ENCODE measurements around the gene MED16.

MED16 gene

GRCh38 chr19:928471-929202 lies 35.6 kb upstream of the MED16 start:
- DNase-seq = no peak

- DNase-seq = no peak
Measured at GRCh38 chr19:927780-928401, 34.9 kb upstream of the MED16 start.

GRCh38 chr19:927351-927779 lies 34.4 kb upstream of the MED16 start:
- DNase-seq = no peak

- peak; percentile 49 for DNase-seq
Measured at GRCh38 chr19:926589-927350, 33.8 kb upstream of the MED16 start.

- no peak for DNase-seq
Measured at GRCh38 chr19:926323-926588, 33.3 kb upstream of the MED16 start.

GRCh38 chr19:925526-926322 lies 32.7 kb upstream of the MED16 start, which contains the start of gene ARID3A:
TSS of gene ARID3A (plus strand) at chr19:926035. CDS start at chr19:929529, 3,494 bp downstream.
- DNase-seq = peak; percentile 59 to 78

- DNase-seq = no peak
Measured at GRCh38 chr19:925087-925525, 32.1 kb upstream of the MED16 start.

GRCh38 chr19:924553-925086 lies 31.6 kb upstream of the MED16 start:
- peak in 1 of 2 donors; percentile 51 for DNase-seq

GRCh38 chr19:920051-920864 lies 27.3 kb upstream of the MED16 start:
- peak; percentile 54 to 62 for DNase-seq

GRCh38 chr19:919199-920050 lies 26.4 kb upstream of the MED16 start:
- peak in 1 of 2 donors; percentile 37 for DNase-seq

GRCh38 chr19:918481-919198 lies 25.7 kb upstream of the MED16 start:
- DNase-seq = peak in 1 of 2 donors; percentile 53

- DNase-seq = no peak
Measured at GRCh38 chr19:918152-918437, 25.1 kb upstream of the MED16 start.

- DNase-seq = peak in 1 of 2 donors; percentile 41
Measured at GRCh38 chr19:917323-918151, 24.6 kb upstream of the MED16 start, which contains the start of gene KISS1R. TSS of gene KISS1R (plus strand) at chr19:917333. CDS start at chr19:917503, 170 bp downstream.

GRCh38 chr19:916645-917322 lies 23.8 kb upstream of the MED16 start:
- DNase-seq = peak in 1 of 2 donors; percentile 41

- DNase-seq = peak; percentile 81 to 84
Measured at GRCh38 chr19:913080-913748, 20.2 kb upstream of the MED16 start, which contains the start of gene R3HDM4. TSS of gene R3HDM4 (minus strand) at chr19:913219. CDS start at chr19:913157, 62 bp downstream.

GRCh38 chr19:912181-913079 lies 19.4 kb upstream of the MED16 start:
- DNase-seq = no peak

All from stimulated activated CD4-positive, alpha-beta T cell treated with anti-CD3 and anti-CD28 coated beads, Interleukin-2, amount 100 ng/mL, for 48 hours (primary cell).